ENCODE results near the gene PARVA. TPM values are rescaled to one million over a fixed set of nuclear protein-coding genes. Genes with fewer than 3 reads are reported as not detected.
A peak's percentile ranks its signal among the peaks of the same experiment; 100 is the strongest.

PARVA gene
- total RNA-seq, 1 experiment from 2014 or later, result 13.9 TPM

DNA sequence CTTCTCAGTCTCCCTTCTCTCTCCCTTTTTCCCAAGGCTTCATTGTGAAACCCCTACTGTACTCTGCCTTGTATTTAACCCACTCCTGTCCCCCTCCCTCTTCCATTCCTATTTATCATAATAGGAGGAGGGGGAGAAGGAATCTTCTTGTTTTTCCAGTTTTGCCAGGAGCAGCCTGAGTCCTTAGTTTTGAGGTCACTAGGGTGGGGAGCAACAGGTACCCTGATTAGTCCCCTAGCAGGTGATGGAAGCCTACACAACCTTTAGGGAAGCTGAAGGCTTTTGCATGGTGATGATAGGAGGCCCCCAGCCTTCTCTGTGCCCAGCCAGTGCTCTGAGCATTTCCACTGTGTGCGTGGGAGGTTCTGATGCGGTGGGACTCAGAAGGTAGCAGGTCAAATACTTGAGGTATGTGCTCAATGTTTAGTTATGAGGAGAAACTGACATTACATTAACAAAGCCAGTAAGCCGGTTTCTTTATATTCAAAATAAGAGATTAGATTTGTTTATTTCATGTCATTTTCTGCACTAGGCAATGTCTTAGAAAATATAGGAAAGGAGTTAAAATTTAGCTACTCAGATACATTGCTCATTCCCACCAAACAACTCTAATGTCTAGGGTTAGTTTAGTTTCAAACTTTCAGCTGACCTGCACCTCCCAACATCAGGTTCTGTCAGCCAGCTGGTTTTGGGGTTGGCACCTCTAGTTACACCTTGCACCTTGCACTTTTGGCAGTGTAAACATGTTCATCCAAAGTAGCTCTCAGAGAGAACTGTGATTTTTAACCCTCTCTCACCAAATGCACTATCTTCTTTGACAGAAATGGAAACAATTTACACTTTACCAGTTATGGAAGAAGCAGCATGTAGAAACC, 26.0 kb downstream of the PARVA start:
- no peak for DNase-seq (ENCODE audit: low spot score)

DNA sequence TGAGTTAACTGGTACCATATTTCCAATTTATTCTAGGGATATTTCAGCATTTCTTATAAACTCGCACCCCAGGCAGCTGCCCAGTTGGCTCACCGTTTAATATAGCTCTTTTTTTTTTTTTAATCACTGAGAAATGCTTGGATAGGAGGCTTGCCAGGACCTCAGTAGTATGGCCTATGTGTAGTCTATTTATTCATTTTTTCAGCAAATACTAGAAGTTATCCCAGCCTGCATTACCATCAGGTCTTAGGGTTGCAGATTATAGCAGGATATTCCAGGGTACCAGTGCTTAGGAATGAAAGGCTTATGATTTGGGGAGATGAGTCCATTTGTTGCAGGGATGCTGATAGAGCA, 26.6 kb downstream of the PARVA start:
- DNase-seq (ENCODE audit: low spot score), result no peak

DNA sequence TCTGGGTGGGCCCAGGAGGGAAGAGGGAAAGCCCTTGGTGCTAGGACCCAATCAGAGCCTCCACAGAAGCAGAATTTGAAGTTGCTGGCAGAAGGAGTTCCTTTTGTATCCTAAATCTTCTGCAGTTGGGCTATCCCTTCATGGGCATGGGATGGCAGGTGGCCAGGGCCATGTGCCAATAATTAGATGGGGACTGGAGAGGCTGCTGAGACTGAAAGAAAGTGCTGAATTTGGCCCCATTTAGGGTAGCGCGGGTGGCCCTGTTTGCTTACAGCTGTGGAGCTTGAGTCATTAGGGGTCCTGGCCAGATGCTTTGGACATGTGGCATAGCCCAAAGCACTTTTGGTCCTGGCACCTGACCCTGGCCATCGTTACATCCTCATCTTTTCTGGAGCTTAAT, 27.1 kb downstream of the PARVA start:
- DNase-seq (ENCODE audit: low spot score), result no peak

DNA sequence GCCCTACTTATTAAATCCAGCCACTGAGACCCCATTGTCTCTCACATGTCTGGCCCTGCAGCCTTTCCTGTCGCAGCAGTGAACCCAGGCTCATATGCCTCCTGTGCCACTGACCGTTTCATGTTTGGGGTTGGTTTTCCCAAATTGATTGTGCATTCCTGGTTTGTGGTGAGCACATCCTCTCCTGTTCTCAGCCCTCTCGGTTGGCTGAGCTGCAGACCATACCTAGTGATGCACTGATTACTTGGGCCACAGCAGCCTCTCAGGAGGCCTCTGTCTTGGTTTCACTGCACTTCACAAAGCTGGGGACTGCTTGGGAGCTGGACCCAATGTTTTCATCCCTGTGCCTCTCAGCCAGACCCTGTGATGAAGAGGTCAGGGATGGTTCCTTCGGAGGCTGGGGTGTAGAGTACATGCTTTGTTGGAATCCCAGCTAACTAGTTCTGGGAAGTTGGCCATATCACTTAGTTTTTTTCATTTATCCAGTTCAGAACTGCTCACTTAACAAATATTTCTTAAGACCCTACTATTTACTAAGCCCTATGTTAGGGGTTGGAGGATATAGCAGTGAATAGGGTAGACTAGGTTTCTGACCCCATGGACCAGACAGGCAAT, 30.9 kb downstream of the PARVA start:
- no peak for DNase-seq (ENCODE audit: low spot score)

DNA sequence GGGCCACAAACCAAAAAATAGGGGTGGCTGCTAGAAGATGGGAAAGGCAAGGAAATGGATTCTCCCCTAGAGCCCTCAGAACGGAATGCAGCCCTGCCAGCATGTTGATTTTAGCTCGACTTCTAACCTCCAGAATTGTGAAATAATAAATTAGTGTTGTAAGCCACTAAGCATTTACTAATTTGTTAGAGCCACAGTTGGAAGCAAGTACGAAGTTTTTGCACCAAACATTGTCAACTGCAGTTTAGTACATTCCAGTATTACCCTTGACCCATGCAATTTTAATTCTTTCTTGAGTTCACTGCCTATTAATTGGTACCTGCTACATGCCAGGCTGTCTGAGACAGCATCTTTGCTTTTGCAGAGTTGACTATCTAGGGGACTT, 32.2 kb downstream of the PARVA start:
- DNase-seq (ENCODE audit: low spot score), result no peak

DNA sequence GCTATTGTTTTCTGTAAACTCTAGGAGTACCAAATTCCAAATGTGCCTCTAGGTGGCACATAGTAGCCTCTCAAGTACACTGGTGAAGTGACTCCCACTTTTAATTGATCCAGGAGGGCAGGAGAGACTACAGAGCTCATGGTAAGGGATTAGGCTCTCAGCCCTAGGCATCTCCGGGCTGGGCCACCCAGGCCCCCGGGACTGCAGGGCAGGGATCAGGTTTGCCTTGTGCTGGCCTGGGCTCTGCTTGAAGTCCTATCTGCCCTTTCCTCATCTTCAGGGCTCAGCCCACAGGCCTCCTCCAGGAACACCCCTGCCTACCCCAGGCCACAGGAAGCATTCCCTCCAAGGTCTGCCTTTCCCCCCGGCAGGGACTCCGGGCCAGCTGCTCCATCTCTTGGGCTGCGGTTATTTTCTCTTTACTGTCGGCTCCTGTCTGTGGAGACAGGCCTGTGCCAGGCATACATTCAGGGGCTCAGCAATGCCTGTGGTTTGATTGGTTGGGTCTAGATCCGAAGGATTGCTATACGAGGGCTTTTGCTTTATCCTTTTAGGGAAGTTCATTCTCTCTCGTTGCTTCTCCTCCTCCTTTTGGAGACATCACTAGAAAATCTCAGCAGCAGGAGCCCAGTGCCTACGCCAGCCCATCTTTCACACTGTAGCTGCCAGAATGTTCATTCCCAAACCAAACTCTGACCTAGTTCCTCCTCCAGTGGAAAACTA, 32.8 kb downstream of the PARVA start:
- peak; percentile 50 for DNase-seq (ENCODE audit: low spot score)

DNA sequence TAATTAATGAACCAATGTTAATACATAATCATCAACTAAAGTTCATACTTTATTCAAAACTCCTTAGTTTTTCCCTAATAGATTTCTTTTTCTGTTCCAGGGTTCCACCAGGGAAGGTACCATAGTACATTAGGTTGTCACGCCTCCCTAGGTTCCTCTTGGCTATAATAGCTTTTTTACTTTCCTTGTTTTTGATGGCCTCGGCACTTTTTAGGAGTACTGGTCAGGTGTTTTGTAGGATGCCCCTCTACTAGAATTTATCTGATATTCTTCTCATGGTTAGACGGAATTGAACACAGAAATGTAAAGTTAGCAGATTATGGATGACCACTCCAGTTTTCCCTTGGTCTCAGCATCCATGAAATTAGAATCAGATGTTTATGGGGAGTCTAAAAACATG, 34.0 kb downstream of the PARVA start:
- no peak for DNase-seq (ENCODE audit: low spot score)

DNA sequence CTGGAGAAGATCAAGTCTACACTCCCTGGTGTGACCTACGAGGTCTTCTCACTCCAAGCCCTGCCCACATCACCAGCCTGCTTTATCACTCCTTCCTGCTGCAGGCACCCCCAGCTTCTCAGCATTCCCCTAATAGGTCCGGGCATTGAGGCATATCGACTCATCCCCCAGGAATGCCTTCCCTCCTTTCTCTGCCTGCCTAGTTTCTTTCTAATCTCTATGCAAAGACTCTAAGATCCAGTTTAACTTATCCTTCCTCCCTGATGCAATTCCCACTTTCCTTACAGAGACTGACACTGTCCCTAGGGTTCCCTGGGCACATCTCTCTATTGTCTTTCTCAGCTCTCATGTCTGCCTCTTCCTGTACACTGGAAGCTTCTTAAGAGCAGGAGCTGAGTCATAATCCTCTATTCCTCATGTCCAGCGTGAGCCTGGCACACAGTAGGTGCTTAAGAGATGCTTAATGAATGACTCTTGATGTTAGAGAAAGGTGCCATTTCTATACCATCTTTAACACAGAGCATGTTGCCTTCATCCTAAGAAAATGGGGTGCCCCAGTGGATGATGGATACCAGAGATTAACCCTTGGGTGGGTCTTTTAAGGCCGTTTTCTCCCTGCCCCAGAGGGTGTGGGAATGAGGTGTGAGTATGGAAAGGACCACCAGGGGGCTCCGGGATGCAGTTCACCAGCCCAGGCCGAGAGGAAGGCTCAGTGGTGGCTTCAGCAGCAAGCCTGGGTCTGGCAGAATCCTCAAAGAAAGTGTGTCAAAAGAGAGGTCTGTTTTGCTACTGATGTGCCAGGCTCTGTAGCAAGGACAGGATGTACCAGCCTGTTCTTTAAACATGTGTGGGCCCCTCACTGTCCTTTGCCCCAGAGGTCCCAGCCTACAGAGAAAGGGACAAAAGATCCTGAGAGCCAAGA, 34.7 kb downstream of the PARVA start:
- DNase-seq (ENCODE audit: low spot score), result peak; percentile 86

DNA sequence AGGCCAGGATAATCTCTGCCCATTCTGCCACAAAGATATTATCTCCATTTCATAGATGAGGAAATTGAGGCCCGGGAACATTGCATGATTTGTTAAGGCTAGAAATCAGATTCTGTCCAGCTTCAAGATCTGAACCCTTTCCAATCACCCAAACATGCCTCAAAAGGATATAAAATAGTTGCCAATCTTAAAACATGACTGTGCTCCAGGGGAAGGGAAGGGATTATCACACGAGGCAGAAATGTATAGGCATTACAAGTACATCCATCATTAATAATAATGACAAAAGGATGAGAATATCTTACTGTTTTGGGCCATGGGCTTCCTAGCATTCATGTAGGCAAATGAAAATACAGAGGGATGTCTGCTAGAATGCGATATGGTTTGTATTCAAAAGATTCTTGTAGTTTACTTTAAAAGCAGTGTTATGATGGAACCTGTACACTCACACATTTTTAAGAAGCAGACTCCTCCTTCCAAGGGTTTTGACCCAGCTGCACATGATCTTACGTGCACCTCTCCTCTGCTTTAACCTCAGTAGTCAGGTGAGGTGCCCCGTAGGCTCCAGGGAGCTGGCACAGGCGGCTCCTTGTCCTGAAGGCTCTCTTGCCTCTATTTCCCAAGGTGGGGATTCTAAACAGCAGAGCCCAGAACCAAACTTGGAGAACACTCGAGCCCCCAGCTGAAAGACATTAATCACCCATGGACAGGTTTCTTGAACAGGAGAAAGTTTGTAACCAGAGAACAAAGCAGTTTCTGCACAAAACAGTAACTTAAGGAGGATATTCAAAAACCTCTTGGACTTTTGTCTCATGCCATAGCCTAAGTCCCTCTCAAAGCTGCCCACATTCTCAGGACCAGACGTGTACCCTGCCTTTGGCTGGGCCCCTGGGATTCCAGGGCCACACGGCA, 36.0 kb downstream of the PARVA start:
- no peak for DNase-seq (ENCODE audit: low spot score)

DNA sequence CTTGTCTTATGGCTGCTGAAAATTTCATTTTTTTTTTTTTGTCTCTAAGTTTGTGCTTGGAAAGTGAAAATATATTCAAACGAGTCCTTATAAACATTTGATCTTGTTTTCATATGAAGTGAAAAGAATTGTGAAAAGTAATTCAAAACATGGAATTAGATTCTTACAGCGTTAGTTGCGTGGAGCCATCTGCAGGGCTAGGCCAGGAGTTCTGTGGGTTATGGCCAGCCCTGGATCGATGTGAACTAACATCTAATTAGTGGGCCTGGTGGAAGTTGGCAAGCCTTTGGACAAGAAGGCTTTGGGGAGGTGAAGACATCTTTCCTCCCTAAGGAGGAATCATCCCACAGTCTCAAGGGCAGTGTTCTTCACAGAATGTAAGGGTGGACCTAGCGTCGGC, 37.2 kb downstream of the PARVA start:
- no peak for DNase-seq (ENCODE audit: low spot score)

DNA sequence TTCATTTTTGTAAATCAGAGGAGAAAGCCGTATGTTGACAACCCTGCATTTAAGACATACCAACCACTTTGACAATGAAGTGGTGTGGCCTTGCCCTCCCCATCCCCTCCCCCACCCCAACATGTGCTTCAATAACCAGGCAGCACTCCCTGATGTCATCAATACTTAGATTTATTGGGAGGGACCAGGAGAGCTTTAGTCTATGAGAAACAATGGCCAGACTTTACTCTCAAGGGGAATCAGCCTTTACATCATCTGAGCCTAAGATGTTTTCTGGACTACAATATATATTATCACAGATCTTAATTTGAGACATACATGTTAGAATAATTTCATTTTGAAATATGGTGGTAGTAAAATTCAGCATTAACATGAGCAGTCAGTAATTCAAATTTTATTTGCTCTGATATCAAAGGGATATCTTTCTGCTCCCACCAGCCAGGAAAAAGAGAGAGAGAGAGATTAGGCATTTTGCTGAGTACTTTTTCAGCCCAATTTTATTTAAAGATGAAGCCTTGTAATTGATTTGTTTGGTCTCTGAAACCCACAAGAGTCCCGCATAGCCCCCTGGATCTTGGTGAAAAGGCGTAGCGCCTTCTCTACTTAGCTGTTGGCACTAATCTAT, 38.1 kb downstream of the PARVA start:
- DNase-seq (ENCODE audit: low spot score), result no peak

DNA sequence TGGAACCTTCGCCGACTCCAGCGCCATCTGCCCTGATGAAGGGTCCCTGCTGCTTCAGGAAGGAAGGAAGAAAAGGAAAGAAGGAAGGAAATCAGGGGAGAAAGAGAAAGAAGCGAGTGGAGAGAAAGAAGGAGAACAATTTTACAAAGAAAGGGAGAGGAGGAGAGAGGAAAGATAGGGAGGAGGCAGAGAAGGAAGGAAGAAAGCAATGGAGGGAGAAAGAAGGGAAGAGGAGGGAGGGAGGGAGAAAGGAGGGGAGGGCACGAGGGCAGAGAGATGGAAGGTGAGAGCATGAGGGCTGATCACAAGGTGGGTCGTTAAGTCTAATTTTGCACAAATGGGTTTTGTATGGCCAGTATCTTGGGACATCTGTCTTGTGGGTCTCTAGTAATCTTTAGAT, 39.2 kb downstream of the PARVA start:
- DNase-seq (ENCODE audit: low spot score), result no peak

DNA sequence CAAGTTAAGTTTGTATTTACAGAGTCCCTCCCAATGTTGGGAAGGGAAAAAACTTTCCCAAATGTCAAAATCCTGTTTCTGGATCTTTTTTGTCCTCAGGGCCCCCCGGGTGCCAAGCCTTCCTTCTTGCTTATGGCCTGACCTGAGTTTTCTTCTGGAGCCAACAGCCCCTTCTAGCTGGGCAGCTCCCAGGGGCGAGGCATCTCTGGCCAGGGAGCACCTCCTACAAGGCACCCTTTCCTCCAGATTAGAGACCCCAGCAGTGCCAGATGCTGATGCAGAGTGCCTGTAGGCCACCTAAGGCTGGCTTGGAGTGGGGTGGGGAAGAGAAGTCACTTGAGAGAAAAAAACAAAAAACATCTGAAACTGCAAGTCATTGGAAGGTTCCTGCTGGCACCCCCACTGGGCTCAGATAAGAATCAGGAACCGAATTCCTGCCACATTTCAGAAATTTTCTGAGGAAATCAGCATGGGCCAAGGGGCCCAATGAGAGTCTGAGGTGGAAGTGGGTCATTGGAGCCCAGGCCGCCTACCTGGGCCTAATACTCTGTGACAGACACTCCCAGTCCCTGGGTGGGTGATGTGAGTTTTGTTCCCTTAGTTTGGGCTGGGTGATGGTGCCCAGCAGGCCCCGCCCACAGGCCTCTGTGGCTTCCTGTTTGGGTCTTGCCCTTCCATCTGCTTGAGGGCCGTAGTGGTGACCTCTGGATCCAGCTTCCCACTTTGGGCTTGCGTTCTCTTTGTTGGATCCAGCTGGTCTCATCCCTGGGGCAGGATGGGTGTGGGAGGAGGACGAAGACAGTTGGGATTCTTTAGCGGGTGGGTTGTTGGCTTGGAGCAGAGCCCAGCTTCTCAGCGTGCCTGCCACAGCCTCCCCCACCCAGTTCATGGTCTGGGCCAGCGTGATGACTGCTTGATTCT, 40.6 kb downstream of the PARVA start:
- DNase-seq (ENCODE audit: low spot score), result no peak

DNA sequence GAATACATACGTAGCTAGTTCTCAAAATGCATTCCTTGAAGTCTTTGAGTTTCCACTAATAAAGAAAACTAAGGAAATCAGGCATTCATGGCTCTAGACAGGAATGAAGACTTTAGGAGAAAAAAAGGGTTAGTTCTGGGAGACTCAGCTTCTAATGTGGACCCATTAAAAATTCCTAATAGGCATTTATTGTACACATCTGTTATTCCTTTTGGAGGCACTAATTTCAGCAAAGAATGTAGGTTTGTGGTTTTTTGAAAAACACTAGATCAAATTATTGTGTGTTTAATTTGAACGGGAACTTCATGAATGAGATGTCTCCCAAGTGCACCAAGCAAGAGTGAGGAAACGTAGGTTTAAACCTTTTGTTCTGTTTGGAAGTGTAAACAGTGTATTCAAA, 42.7 kb downstream of the PARVA start:
- DNase-seq (ENCODE audit: low spot score), result no peak

DNA sequence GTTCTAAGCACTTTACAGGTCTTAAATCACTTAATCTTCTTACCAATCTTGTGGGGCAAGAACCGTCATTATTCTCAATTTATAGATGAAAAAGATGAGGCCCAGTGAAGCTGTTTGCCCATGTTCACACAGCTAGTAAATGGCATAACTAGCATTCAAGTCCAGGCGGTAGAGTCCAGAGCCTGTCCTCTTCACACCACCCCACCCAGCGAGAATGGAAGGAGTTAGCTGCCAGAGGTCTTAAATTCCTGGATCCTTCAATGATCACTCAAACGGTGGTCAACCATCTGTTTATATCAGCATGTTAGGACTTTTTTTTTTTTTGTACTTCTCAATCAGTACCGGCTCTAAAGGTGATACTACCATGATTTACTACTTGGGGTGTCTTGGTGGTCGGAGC, 43.3 kb downstream of the PARVA start:
- DNase-seq (ENCODE audit: low spot score), result no peak

DNA sequence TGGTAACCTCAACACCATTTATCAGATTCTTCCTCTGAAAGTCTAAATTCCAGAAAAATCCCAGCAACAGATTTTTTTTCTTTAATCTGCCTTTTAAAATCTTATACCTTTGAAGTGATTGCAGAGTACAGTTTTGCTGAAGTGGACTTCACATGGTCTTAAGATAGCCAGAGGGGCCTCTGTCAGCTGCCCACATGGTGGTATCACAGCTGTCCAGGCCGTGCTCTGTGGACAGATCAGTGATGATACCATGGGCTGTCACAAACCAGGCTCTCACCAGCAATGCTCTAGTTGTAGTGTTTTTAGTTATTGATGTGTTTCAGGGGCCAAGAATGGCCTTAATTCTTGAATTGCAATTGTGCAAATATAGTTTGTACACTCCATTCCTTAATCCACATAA, 44.0 kb downstream of the PARVA start:
- no peak for DNase-seq (ENCODE audit: low spot score)

DNA sequence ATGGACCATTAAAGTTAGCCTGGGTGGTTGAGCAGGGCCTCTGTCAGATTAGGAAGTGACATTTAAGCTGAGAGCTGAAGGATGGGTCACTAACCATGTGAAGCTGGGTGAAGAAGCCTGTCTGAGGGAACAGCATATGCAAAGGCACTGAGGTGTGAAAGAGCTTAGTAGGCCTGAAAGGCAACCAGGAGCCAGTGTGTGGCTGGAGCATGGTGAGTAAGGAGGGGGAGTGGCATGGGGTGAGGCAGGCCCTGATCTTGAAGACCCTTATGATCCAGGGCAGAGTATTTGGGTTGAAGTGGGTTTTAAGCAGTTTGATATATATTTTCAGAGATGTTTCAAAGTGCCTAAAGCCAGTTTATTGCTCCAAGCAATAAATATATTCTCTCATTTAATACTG, 48.8 kb downstream of the PARVA start:
- no peak for DNase-seq (ENCODE audit: low spot score)

DNA sequence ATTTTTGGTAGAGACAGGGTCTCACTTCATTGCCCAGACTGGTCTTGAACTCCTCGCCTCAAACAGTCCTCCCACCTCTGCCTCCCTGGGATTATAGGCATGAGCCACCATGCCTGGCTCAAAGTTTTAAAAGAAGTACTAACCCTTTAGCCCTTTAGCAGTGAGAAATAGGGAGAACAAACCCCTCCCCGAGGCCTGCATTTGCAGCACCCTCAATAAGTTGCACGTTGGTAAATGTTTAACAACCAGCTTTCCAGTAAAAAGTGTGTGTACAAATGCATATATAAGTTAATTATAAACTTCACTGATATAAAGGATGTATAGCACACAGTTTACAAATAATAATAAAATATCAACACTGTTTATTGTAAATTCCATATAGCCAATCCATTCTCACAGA, 51.8 kb downstream of the PARVA start:
- peak; percentile 42 for DNase-seq (ENCODE audit: low spot score)

DNA sequence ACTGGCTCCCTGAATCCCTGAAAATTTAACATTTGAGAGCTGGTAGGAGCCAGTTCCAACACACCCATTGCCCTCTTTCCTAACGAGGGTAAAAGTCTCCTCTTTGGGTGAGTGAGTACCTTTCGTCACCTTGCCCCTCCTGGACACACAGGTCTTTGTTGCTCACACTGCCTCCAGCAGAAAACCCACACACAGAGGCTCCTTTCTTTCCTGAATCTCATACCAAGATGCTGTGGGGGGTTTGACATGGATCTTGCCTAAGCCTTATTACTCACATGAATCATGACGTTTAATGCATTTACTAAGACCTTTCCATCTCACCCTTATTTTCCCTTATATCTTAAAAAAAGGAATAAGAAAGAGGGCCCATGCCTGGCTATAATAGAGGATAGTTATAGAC, 53.0 kb downstream of the PARVA start:
- DNase-seq (ENCODE audit: low spot score), result no peak
